Fibroblast of villous mesenchyme (primary cell): ENCODE data around the gene PCBP3. TPM values are rescaled to one million over a fixed set of nuclear protein-coding genes. Genes with fewer than 3 reads are reported as not detected.

Experiments used
- DNase-seq: peaks from one replicate; pipeline ENCODE4 v3.0.0-alpha.2; 2010; ENCODE audit warnings: low read depth
- H3K4me3 ChIP-seq: 2 replicates; pipeline ENCODE4 v1.5.1; 2011; ENCODE audit warnings: low read depth, mild to moderate bottlenecking, low read length
- total RNA-seq: library from RNA; depleted of rRNA; stranded (reverse); fragments of >200 nt; gene quantifications from 2 replicates; pipeline ENCODE4 v1.2.3, GENCODE V29; 2012
- TF ChIP-seq, protein P1 (sequence below): IDR thresholded peaks from 2 replicates; pipeline ENCODE4 v1.5.1; 2012; ENCODE audit warnings: low read depth, mild to moderate bottlenecking, low read length; ENCODE audit not compliant: insufficient read depth

Gene PCBP3
- total RNA-seq, 1 donor: 1.3 TPM

GRCh38 chr21:45826676-45827301 is 183.3 kb downstream of the PCBP3 start:
- DNase-seq: no peak
- TF ChIP-seq, protein P1, sequence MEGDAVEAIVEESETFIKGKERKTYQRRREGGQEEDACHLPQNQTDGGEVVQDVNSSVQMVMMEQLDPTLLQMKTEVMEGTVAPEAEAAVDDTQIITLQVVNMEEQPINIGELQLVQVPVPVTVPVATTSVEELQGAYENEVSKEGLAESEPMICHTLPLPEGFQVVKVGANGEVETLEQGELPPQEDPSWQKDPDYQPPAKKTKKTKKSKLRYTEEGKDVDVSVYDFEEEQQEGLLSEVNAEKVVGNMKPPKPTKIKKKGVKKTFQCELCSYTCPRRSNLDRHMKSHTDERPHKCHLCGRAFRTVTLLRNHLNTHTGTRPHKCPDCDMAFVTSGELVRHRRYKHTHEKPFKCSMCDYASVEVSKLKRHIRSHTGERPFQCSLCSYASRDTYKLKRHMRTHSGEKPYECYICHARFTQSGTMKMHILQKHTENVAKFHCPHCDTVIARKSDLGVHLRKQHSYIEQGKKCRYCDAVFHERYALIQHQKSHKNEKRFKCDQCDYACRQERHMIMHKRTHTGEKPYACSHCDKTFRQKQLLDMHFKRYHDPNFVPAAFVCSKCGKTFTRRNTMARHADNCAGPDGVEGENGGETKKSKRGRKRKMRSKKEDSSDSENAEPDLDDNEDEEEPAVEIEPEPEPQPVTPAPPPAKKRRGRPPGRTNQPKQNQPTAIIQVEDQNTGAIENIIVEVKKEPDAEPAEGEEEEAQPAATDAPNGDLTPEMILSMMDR: no peak
- no peak overlapping the region for H3K4me3 ChIP-seq

DNA sequence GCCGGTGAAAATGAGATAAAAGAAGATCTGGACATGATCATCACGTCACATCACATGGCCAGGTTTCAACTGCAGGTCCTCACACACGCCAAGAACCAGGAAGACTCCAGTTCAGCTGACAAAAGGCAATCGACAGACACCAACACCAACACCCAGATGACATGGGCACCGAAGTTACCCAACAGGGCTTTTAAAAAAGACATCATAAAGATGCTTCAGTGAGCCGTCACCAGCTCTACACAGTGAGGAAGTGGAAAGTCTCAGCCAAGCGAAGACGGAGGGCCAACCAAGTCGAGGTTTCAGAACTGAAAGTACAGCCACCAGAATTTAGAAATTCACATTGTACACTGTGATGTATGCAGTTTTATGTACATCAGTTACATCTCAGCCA is 183.8 kb downstream of the PCBP3 start:
- H3K4me3 ChIP-seq: no peak overlapping the region
- TF ChIP-seq, protein P1: no peak
- no peak for DNase-seq

- TF ChIP-seq, protein P1: no peak
- DNase-seq: no peak
- H3K4me3 ChIP-seq: no peak overlapping the region
These were observed 184.5 kb downstream of the PCBP3 start for GRCh38 chr21:45827881-45828579.

DNA sequence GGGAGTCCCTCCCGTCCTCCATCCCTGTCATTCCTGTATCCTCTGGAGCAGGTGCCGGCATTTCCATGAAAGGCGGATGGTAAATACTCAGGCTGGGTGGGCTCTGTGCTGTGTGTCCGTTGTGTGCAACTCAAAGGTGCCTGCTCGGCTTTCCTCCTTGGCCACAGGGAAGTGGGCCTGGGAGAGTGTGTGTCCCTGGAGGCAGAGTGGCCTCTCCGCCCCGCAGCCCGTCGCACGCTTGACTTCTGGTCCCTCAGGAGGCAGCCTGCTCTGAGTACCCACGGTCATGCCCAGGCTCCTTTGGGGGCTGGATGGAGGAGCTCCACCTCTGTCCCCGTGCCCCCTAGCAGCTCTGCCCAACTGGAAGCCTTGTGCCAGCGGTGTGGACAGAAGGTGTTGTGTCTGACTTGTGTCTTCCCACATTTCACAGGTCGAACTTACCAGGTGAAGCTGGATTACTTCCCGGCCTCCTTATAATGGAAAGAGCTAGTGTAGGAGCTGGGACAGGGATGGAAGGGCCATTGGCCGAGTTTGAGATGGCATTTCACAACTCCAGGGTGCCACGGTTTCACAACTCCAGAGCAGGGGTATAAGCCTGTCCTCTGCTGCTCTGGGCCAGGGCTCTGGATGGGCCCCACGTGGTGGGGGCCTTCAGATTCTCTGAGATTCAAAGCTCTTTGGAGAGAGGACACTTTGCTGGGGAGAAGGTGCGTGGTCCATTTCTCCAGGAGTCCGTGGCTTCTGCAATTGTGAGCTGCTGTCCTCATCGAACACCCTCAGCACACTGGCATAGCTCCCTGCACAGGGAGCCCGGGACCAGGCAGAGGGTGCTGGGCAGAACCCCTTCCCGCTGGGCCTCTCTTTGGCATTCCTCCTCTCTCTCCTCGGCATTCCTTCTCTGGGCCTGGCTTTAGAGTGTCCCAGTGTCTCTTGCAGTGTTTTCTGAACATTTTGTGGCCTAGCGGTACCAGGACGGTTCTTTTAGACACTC is 185.3 kb downstream of the PCBP3 start:
- H3K4me3 ChIP-seq: no peak overlapping the region
- TF ChIP-seq, protein P1: no peak
- DNase-seq: no peak

DNA sequence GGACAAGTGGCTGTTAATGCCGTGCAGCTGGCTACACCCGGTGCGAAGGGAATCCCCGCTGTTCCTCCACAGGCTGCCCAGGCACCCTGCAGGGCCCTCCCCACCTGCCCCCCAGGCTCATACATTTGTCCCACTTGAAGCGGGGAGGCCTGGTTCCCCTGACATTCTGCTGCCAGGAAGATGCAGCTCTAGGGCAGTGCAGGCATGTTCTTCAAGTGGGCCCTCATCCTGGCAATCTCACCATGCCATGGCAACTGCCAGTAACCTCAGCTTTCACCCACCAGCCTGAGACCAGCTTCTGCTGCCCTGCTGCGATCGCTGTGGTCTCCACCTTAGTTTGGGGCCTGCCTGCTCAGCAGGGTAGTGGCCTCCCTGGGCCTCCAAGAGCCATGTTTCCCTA is 186.1 kb downstream of the PCBP3 start:
- TF ChIP-seq, protein P1: no peak
- no peak for DNase-seq
- no peak overlapping the region for H3K4me3 ChIP-seq

- TF ChIP-seq, protein P1: no peak
- H3K4me3 ChIP-seq: no peak overlapping the region
- DNase-seq: no peak
These were observed 186.7 kb downstream of the PCBP3 start for GRCh38 chr21:45830221-45830640.
